C4-2B (cell line): ENCODE measurements around the gene OXLD1.

Source experiments
- CTCF ChIP-seq: fragments of 450-650 bp; conservative IDR thresholded peaks from 2 replicates; pipeline ENCODE4 v1.5.1; 2017; ENCODE audit warnings: mild to moderate bottlenecking
- ZFX ChIP-seq: fragments of 450-650 bp; IDR thresholded peaks from 2 replicates; pipeline ENCODE4 v1.6.1; 2017

GRCh38 chr17:81691196-81691595 is 24.8 kb upstream of the OXLD1 start:
- TF ChIP-seq CTCF (no peak), ZFX (no peak)
